ENCODE results near the gene SMIM29. TPM values are rescaled to one million over a fixed set of nuclear protein-coding genes. Genes with fewer than 3 reads are reported as not detected.

SMIM29 gene
- total and polyA plus RNA-seq, 2 experiments from 2014 or later: 5.0 to 15.9 TPM

DNA sequence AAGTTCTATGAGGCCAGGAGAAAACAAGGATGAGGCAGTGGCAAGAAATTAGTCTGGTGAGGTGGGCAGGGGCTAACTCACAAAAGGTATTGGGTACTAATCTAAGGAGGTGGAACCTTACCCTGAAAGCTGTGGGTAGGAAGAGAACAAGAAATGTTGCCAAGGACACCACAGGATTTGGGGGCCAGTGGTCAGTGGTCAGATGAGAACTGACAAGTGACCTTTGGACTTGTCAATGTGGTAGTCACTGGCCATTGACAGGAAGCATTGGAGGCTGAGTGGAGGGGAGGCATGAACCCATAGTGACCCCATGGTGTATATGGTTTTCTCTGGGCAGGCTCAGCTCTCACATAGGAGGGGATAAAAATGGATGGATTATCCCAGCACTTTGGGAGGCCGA lies 25.3 kb upstream of the SMIM29 start:
- Histone ChIP-seq H3F3A (replicated peaks; ENCODE audit: low read depth) (no peaks in the 10 kb centered on the region), H4K20me1 (replicated peaks; ENCODE audit: insufficient read depth) (no peaks in the 10 kb centered on the region), H3K27ac (ENCODE audit: low read depth) (no peak overlapping the region), H3K4me2 (no peak overlapping the region), H3K79me2 (replicated peaks; ENCODE audit: insufficient read depth) (no peaks in the 10 kb centered on the region), H3K27me3 (ENCODE audit: insufficient read depth) (no peaks in the 10 kb centered on the region), H2AFZ (no peak overlapping the region), H3K4me1 (ENCODE audit: insufficient read depth) (no peaks in the 10 kb centered on the region), H3K4me3 (no peak overlapping the region), H3K9me2 (ENCODE audit: insufficient read depth) (no peaks in the 10 kb centered on the region), H3K36me3 (ENCODE audit: insufficient read depth) (no peaks in the 10 kb centered on the region)
- H3K27ac Mint-ChIP-seq: no peak overlapping the region
- no peak for DNase-seq (ENCODE audit: low spot score)
- H3K27me3 Mint-ChIP-seq (ENCODE audit: insufficient read depth, low read depth, poor library complexity): peaks cover 5% of the 10 kb centered on the region
- H3K4me3 Mint-ChIP-seq: no peak overlapping the region
- H3K9me3 Mint-ChIP-seq: no peaks in the 10 kb centered on the region
- peaks cover 5% of the 10 kb centered on the region; the same call in 2 of the 3 replicates for H3K4me1 Mint-ChIP-seq
- no peak for TF ChIP-seq JUNB (IDR thresholded peaks at IDR 0.05; ENCODE audit: unreplicated experiment)
- no peak for TF ChIP-seq ZNF114 (CRISPR knock-in tag; IDR thresholded peaks at IDR 0.05)
- TF ChIP-seq EZH2 (IDR thresholded peaks at IDR 0.05; ENCODE audit: low read depth, unreplicated experiment): no peak
- TF ChIP-seq EZH2phosphoT487 (IDR thresholded peaks at IDR 0.05; ENCODE audit: unreplicated experiment): no peak
- no peak for TF ChIP-seq NANOG (IDR thresholded peaks at IDR 0.05; ENCODE audit: borderline replicate concordance)
- TF ChIP-seq, protein P1, sequence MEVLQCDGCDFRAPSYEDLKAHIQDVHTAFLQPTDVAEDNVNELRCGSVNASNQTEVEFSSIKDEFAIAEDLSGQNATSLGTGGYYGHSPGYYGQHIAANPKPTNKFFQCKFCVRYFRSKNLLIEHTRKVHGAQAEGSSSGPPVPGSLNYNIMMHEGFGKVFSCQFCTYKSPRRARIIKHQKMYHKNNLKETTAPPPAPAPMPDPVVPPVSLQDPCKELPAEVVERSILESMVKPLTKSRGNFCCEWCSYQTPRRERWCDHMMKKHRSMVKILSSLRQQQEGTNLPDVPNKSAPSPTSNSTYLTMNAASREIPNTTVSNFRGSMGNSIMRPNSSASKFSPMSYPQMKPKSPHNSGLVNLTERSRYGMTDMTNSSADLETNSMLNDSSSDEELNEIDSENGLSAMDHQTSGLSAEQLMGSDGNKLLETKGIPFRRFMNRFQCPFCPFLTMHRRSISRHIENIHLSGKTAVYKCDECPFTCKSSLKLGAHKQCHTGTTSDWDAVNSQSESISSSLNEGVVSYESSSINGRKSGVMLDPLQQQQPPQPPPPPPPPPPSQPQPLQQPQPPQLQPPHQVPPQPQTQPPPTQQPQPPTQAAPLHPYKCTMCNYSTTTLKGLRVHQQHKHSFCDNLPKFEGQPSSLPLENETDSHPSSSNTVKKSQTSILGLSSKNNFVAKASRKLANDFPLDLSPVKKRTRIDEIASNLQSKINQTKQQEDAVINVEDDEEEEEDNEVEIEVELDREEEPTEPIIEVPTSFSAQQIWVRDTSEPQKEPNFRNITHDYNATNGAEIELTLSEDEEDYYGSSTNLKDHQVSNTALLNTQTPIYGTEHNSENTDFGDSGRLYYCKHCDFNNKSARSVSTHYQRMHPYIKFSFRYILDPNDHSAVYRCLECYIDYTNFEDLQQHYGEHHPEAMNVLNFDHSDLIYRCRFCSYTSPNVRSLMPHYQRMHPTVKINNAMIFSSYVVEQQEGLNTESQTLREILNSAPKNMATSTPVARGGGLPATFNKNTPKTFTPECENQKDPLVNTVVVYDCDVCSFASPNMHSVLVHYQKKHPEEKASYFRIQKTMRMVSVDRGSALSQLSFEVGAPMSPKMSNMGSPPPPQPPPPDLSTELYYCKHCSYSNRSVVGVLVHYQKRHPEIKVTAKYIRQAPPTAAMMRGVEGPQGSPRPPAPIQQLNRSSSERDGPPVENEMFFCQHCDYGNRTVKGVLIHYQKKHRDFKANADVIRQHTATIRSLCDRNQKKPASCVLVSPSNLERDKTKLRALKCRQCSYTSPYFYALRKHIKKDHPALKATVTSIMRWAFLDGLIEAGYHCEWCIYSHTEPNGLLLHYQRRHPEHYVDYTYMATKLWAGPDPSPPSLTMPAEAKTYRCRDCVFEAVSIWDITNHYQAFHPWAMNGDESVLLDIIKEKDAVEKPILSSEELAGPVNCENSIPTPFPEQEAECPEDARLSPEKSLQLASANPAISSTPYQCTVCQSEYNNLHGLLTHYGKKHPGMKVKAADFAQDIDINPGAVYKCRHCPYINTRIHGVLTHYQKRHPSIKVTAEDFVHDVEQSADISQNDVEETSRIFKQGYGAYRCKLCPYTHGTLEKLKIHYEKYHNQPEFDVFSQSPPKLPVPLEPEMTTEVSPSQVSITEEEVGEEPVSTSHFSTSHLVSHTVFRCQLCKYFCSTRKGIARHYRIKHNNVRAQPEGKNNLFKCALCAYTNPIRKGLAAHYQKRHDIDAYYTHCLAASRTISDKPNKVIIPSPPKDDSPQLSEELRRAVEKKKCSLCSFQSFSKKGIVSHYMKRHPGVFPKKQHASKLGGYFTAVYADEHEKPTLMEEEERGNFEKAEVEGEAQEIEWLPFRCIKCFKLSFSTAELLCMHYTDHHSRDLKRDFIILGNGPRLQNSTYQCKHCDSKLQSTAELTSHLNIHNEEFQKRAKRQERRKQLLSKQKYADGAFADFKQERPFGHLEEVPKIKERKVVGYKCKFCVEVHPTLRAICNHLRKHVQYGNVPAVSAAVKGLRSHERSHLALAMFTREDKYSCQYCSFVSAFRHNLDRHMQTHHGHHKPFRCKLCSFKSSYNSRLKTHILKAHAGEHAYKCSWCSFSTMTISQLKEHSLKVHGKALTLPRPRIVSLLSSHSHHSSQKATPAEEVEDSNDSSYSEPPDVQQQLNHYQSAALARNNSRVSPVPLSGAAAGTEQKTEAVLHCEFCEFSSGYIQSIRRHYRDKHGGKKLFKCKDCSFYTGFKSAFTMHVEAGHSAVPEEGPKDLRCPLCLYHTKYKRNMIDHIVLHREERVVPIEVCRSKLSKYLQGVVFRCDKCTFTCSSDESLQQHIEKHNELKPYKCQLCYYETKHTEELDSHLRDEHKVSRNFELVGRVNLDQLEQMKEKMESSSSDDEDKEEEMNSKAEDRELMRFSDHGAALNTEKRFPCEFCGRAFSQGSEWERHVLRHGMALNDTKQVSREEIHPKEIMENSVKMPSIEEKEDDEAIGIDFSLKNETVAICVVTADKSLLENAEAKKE (CRISPR knock-in tag; IDR thresholded peaks at IDR 0.05): no peak
- no peaks in the 10 kb centered on the region; the same call in 2 of the 3 replicates for H3K36me3 Mint-ChIP-seq (ENCODE audit: low read depth)
- ATAC-seq: no peak

DNA sequence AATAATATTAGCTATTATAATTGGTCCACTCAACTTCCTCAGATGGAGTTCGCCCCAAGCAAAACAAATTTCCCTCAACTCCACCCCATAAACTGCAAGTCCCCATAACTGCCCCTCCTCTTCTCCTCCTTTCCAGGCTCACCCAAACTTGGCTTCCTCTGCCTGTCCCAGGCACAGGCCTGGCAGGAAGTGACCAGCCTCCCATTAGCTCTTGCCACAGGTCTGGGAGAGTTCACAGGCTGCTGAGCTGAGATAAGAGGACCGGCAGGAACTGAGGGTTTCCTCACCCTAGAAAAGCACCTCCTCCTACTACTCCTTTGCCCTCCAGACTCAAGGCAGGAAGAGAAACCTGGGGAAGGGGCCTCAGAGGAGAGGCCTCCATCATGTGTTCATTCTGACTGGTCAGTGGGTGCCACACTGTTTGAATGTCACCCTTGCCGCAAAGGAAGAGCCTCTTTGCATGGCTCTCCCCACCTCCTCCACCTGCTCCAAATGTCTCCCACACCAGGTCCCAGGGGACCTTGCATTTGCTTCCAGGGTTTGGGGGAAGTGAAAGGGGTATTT lies 24.5 kb upstream of the SMIM29 start:
- H3K9me2 ChIP-seq (ENCODE audit: insufficient read depth): no peaks in the 10 kb centered on the region
- no peaks in the 10 kb centered on the region for H3K79me2 ChIP-seq (replicated peaks; ENCODE audit: insufficient read depth)
- H3K36me3 ChIP-seq (ENCODE audit: insufficient read depth): no peaks in the 10 kb centered on the region
- no peak for ATAC-seq
- Mint-ChIP-seq H3K27ac (no peak overlapping the region), H3K4me3 (no peak overlapping the region), H3K27me3 (ENCODE audit: insufficient read depth, low read depth, poor library complexity) (peaks cover 2% of the 10 kb centered on the region), H3K9me3 (no peaks in the 10 kb centered on the region), H3K4me1 (peaks cover 5% of the 10 kb centered on the region; the same call in 2 of the 3 replicates), H3K36me3 (ENCODE audit: low read depth) (no peaks in the 10 kb centered on the region)
- no peaks in the 10 kb centered on the region for H3K4me1 ChIP-seq (ENCODE audit: insufficient read depth)
- H3K27me3 ChIP-seq (ENCODE audit: insufficient read depth): no peaks in the 10 kb centered on the region
- no peak overlapping the region for H3K4me2 ChIP-seq
- no peak for DNase-seq (ENCODE audit: low spot score)
- H4K20me1 ChIP-seq (replicated peaks; ENCODE audit: insufficient read depth): no peaks in the 10 kb centered on the region
- H3F3A ChIP-seq (replicated peaks; ENCODE audit: low read depth): no peaks in the 10 kb centered on the region
- no peak overlapping the region for H3K4me3 ChIP-seq
- no peak overlapping the region for H3K27ac ChIP-seq (ENCODE audit: low read depth)
- no peak overlapping the region for H2AFZ ChIP-seq
- TF ChIP-seq NANOG (IDR thresholded peaks at IDR 0.05; ENCODE audit: borderline replicate concordance) (no peak), EZH2phosphoT487 (IDR thresholded peaks at IDR 0.05; ENCODE audit: unreplicated experiment) (no peak), STAT1 (IDR thresholded peaks at IDR 0.05; ENCODE audit: unreplicated experiment) (no peak), ZNF331 (CRISPR knock-in tag; IDR thresholded peaks at IDR 0.05; ENCODE audit: low read depth) (no peak)

Measured in GM23338 (cell line).